Body of pancreas (tissue), 4 donors: ENCODE measurements around the gene SLC37A4. TPM values are rescaled to one million over a fixed set of nuclear protein-coding genes. Genes with fewer than 3 reads are reported as not detected.

Source experiments
- ATAC-seq: fragments of 150-250 bp; one replicate; pipeline ENCODE4 v1.9.1; 2016
- DNase-seq, 4 donors: peaks; one replicate each; pipeline ENCODE4 v3.0.0-alpha.2; 2019
- H3K27ac ChIP-seq, 4 donors: fragments of 200-600 bp; sonication (generic); 1 replicate in 3 of 4; 2 replicates in 1 of 4; pipeline versions ENCODE4 v1.5.1 to v1.6.1; 2016 to 2019; ENCODE audit warnings: mild to moderate bottlenecking in 1 of 4, mixed read lengths in 1 of 4, moderate library complexity in 1 of 4
- H3K27me3 ChIP-seq, 2 donors: fragments of 200-600 bp; sonication (generic); one replicate each; pipeline ENCODE4 v1.6.0; 2016; ENCODE audit warnings: mild to moderate bottlenecking in 1 of 2
- H3K36me3 ChIP-seq, 2 donors: fragments of 200-600 bp; sonication (generic); replicated peaks in 1 of 2; 2 replicates each; pipeline ENCODE4 v1.5.1; 2016; ENCODE audit warnings: low read depth in 2 of 2; ENCODE audit not compliant: insufficient read depth in 1 of 2
- H3K4me1 ChIP-seq: fragments of 200-600 bp; sonication (generic); one replicate; pipeline ENCODE4 v1.6.0; 2016
- H3K4me3 ChIP-seq, 2 donors: fragments of 200-600 bp; sonication (generic); 1 replicate in 1 of 2; 2 replicates in 1 of 2; pipeline ENCODE4 v1.5.1; 2016 to 2019
- H3K9me3 ChIP-seq, 3 donors: fragments of 200-600 bp; sonication (generic); 1 replicate in 2 of 3; 2 replicates in 1 of 3; pipeline ENCODE4 v1.5.1; 2016
- POLR2A ChIP-seq, 3 donors: fragments of 450-650 bp; IDR thresholded peaks; one replicate each; pipeline ENCODE4 v1.6.1; 2016; ENCODE audit warnings: antibody characterized with exemption in 3 of 3, mild to moderate bottlenecking in 2 of 3
- WGBS, 2 donors: methylation state at CpG; one replicate each; pipeline ENCODE4 v1.1.5; 2017; 5-methylcytosine and 5-hydroxymethylcytosine counted together
- intact Hi-C: fragments of 100-400 bp; cut with DNase I; formaldehyde crosslinking; loops from one replicate; pipeline ENCODE4 v1.15.1; 2023
- total RNA-seq, 2 donors: library from RNA; depleted of rRNA; stranded (reverse); fragments of >200 nt; gene quantifications; one replicate each; pipeline ENCODE4 v1.1.0, GENCODE V29; 2016
- TF ChIP-seq, protein P1 (sequence below), 7 experiments: fragments of 450-650 bp in 4 of 7; fragments of 200-600 bp in 3 of 7; sonication (generic) in 3 of 7; IDR thresholded peaks; one replicate each; pipeline ENCODE4 v1.5.1; 2016 to 2019; ENCODE audit warnings: antibody characterized with exemption in 7 of 7

The SLC37A4 gene
- total RNA-seq, 2 donors from 2014 or later: 64.6 to 90.3 TPM

DNA sequence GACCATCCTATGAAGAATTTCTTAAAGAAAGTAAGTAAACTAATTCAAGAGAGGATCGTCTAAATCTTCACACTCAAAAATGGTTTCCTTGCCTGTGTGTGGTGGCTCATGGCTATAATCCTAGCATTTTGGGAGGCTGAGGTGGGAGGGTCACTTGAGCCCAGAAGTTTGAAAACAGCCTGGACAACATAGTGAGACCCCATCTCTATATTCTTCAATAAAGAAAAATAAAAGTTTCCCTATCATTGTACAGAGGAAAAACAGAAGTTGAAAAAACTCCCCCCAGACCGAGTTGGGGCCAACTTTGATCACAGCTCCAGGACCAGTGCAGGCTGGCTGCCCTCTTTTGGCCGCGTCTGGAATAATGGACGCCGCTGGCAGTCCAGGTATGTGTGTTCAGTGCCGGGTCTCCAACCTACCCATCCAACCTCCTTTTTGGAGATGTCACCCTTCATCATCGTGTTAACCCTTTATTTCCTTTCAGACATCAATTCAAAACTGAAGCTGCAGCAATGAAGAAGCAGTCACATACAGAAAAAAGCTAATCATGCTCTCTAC is 15.5 kb downstream of the SLC37A4 start:
- WGBS, 2 donors: 48 to 50% methylated on average over 8 of the region's 8 CpGs
- TF ChIP-seq, protein P1, sequence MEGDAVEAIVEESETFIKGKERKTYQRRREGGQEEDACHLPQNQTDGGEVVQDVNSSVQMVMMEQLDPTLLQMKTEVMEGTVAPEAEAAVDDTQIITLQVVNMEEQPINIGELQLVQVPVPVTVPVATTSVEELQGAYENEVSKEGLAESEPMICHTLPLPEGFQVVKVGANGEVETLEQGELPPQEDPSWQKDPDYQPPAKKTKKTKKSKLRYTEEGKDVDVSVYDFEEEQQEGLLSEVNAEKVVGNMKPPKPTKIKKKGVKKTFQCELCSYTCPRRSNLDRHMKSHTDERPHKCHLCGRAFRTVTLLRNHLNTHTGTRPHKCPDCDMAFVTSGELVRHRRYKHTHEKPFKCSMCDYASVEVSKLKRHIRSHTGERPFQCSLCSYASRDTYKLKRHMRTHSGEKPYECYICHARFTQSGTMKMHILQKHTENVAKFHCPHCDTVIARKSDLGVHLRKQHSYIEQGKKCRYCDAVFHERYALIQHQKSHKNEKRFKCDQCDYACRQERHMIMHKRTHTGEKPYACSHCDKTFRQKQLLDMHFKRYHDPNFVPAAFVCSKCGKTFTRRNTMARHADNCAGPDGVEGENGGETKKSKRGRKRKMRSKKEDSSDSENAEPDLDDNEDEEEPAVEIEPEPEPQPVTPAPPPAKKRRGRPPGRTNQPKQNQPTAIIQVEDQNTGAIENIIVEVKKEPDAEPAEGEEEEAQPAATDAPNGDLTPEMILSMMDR (IDR thresholded peaks at IDR 0.05): no peak
- no peak for TF ChIP-seq POLR2A (IDR thresholded peaks at IDR 0.05)
- H3K36me3 ChIP-seq: peaks cover 0 to 7% of the 10 kb centered on the region in 2 donors

DNA sequence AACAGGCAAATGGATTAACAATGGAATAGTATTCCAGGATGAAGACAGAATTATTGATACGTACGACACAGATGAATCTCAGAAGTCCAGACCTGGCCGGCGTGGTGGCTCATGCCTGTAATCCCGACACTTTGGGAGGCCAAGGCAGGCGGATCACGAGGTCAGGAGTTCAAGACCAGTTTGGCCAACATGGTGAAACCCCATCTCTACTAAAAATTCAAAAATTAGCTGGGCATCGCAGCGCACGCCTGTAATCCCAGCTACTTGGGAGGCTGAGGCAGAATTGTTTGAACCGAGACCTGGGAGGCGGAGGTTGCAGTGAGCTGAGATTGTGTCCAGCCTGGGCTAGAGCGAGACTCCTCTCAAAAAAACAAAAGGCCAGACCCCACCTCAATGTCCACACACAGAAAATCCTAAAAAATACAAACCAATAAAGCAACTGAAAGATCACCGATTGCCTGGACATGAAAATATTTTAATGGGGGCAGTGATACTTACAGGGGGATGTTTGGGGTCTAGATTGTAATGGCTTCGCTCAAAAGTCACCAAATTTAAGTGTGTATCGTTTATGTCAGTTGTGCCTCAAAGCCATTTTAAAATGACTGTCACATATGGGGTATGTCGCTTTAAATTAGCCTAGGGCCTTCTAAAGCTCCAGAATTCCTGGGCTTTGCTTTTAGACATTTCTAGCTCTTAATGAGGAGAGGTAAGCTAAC is 16.3 kb downstream of the SLC37A4 start:
- H3K4me1 ChIP-seq: peaks cover 24% of the 10 kb centered on the region
- ATAC-seq: no peak
- intact Hi-C loops: no loop called here
- H3K9me3 ChIP-seq: no peaks in the 10 kb centered on the region
- no peaks in the 10 kb centered on the region for H3K27me3 ChIP-seq
- peaks cover 0 to 7% of the 10 kb centered on the region in 2 donors for H3K36me3 ChIP-seq
- no peak overlapping the region for H3K27ac ChIP-seq
- WGBS, 2 donors: 87 to 95% methylated on average over 17 of the region's 17 CpGs
- no peak overlapping the region for H3K4me3 ChIP-seq
- peak in 1 of 3 donors; percentile 6 for TF ChIP-seq POLR2A (IDR thresholded peaks at IDR 0.05)
- TF ChIP-seq, protein P1 (IDR thresholded peaks at IDR 0.05): no peak
- no peak for DNase-seq

More for the DNA sequence above, 15.5 kb downstream of the SLC37A4 start:
- Histone ChIP-seq H3K4me3 (no peak overlapping the region), H3K9me3 (no peaks in the 10 kb centered on the region), H3K27me3 (no peaks in the 10 kb centered on the region), H3K27ac (no peak overlapping the region), H3K4me1 (peaks cover 31% of the 10 kb centered on the region)
- no peak for ATAC-seq
- peak in 1 of 4 donors; percentile 40 for DNase-seq
- intact Hi-C loops: no loop called here

DNA sequence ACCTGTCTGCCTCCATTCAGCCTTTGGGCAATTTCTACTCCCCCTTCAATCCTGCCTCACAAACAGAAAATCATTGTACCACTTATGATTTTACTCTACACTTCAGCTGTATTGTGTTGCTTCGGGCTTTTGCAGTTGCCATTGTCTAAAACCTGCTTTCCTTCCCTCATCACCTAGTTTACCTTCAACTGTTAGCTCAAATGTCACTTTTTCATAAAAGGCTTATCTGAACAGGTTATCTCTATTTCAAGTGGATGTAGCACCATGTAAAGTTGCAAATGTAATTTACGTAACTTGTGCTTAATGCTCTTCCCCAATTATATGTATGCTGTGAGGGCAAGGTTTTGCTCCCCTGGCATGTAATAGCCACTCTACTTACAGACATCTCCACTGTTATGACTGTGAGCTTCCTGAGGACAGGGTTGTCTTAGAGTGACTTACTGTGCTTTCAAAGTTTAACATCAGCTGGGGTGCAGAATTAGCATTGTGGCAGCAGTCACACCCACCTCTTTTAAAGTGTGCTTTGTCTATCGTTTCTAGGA is 18.0 kb downstream of the SLC37A4 start:
- TF ChIP-seq, protein P1 (IDR thresholded peaks at IDR 0.05): no peak
- TF ChIP-seq POLR2A (IDR thresholded peaks at IDR 0.05): no peak
- WGBS, 2 donors: 75 to 82% methylated on average over 3 of the region's 3 CpGs
- ATAC-seq: no peak
- no peaks in the 10 kb centered on the region for H3K9me3 ChIP-seq
- H3K4me1 ChIP-seq: peaks cover 24% of the 10 kb centered on the region
- H3K27ac ChIP-seq: no peak overlapping the region
- H3K27me3 ChIP-seq: no peaks in the 10 kb centered on the region
- no peak for DNase-seq
- H3K4me3 ChIP-seq: no peak overlapping the region
- peaks cover 0 to 7% of the 10 kb centered on the region in 2 donors for H3K36me3 ChIP-seq
- intact Hi-C loops: no loop called here

DNA sequence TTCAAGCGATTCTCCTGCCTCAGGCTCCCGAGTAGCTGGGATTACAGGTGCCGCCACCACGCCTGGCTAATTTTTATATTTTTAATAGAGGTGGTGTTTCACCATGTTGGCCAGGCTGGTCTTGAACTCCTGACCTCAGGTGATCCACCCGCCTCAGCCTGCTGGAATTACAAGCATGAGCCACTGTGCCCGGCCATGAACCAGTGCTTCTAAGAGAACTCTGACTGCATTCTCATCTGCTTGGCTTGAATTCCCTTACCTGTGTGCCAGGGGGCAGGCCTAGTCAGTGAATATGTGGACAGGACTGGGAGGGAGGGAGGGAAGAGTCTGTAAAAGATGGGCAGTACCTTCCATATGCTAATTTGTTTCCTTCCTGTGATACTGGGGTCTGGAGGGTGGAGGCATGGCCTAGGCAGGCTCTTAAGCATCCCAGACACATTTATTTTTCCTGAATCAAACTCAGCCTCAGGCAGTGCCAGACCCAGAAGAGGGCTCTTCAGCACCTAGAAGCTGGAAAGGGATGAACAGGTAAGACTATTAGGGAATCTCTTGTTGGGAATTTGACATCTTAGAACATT is 19.1 kb downstream of the SLC37A4 start:
- no peak overlapping the region for H3K27ac ChIP-seq
- DNase-seq (peak in 1 of 4 donors; percentile 14), ATAC-seq (no peak)
- H3K9me3 ChIP-seq: no peaks in the 10 kb centered on the region
- WGBS, 2 donors: 75 to 81% methylated on average over 6 of the region's 6 CpGs
- intact Hi-C loops: no loop called here
- H3K4me1 ChIP-seq: peaks cover 14% of the 10 kb centered on the region
- no peaks in the 10 kb centered on the region for H3K27me3 ChIP-seq
- H3K4me3 ChIP-seq: no peak overlapping the region
- H3K36me3 ChIP-seq: peaks cover 0 to 11% of the 10 kb centered on the region in 2 donors
- TF ChIP-seq POLR2A (IDR thresholded peaks at IDR 0.05): no peak
- TF ChIP-seq, protein P1 (IDR thresholded peaks at IDR 0.05): no peak
